ENCODE measurements around the gene FAM111A. TPM values are rescaled to one million over a fixed set of nuclear protein-coding genes. Genes with fewer than 3 reads are reported as not detected.

The FAM111A gene
- total and polyA plus RNA-seq, 3 donors from 2014 or later = 12.3 to 43.4 (median 41.5) TPM

DNA sequence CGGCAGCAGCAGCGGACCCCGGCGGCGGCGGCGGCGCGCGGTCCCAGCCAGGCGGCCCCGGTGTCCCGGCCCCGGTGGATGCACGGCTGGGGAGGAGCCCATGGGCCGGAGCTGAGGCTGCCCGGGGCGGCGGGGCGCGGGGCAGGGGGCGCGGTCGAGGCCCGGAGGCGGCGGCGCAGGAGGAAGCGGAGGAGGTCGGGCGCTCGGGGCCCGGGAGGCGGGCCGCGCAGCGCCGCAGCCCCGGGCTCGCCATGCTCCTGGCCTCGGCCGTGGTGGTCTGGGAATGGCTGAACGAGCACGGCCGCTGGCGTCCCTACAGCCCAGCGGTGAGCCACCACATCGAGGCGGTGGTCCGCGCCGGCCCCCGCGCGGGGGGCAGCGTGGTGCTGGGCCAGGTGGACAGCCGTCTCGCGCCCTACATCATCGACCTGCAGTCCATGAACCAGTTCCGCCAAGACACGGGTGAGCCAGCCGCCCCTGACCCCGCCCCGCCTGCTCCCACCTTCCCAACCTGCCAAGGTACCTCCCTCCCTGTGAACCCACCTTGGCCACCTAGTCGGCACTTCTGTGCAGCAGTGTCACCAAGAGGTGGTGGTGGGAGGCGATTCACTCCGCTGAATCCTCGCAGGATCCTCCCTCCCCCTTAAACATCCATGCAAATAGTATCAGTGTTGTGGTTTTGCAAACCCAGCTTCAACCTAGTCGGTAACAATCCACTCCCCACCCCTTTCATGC, 29.9 kb downstream of the FAM111A start:
- WGBS, 2 donors = 0% methylated on average over 10 to 37 of the region's 70 CpGs
- DNase-seq = peak; percentile 38
- H3K36me3 ChIP-seq (ENCODE audit: low read depth, missing control alignments) = no peaks in the 10 kb centered on the region

GRCh38 chr11:59173080-59173963, 30.7 kb downstream of the FAM111A start:
- no peak for TF ChIP-seq CTCF (IDR thresholded peaks at IDR 0.05)
- no peak for TF ChIP-seq POLR2A (IDR thresholded peaks at IDR 0.05)
- peak overlapping the region; percentile 37 to 57 for H3K27ac ChIP-seq

More for the DNA sequence above, 29.9 kb downstream of the FAM111A start:
- Histone ChIP-seq H3K4me3 (peak overlapping the region; percentile 69 to 70), H3K27ac (peak overlapping the region; percentile 37 to 57), H3K9me3 (no peaks in the 10 kb centered on the region), H3K4me1 (peaks cover 21% of the 10 kb centered on the region), H3K27me3 (no peaks in the 10 kb centered on the region)
- TF ChIP-seq CTCF (IDR thresholded peaks at IDR 0.05) (no peak), POLR2A (IDR thresholded peaks at IDR 0.05) (no peak)
- intact Hi-C loops (cut with DNase I; ENCODE audit: low total_unique reads) = loop anchor here (5.0 to 10.0 kb wide), 2 partner anchors 35 to 112 kb away; no protein-coding TSS in a partner anchor

DNA sequence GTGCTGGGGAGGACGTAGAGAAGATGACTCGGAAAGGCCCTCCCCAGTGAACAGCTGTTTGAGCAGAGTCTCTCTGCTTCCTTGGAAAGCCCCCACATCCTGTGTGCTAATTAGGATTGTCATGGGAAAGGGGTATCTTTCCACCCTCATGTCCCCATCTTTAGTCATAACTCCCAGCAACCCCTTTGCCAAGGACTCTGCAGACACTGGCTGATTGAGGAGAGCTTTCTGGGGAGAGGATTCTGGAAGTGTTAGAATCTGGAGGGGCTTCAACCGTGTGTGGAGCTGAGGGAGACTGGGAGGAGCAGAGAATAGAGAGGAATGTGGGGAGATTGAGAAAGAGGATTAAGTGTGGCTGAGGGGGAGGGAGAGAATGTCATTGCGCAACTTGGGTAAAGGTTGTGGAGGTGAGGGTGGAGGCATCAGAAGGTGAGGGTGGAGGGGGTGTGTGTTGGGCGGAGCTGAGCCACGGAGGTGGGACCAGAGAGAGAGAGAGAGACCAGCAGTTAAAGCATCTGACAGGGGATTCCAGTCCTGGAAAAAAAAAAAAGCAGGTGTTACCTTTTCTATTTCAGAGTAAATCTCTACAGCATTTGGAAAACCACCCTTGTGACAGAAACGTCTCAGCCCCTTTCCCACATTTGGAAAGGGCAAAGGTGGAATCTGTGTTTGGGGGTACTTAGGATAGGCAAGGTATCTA, 31.5 kb downstream of the FAM111A start:
- H3K27me3 ChIP-seq = no peaks in the 10 kb centered on the region
- H3K9me3 ChIP-seq = no peaks in the 10 kb centered on the region
- whole genome bisulfite sequencing, 2 donors = 22 to 36% methylated on average over 7 of the region's 7 CpGs
- intact Hi-C loops (cut with DNase I; ENCODE audit: low total_unique reads) = loop anchor here (5.0 to 10.0 kb wide), 2 partner anchors 33 to 111 kb away; no protein-coding TSS in a partner anchor
- H3K4me3 ChIP-seq = peak overlapping the region in 1 of 2 donors; percentile 70
- TF ChIP-seq CTCF (IDR thresholded peaks at IDR 0.05) (no peak), POLR2A (IDR thresholded peaks at IDR 0.05) (no peak)
- no peak for DNase-seq
- H3K36me3 ChIP-seq (ENCODE audit: low read depth, missing control alignments) = no peaks in the 10 kb centered on the region
- H3K4me1 ChIP-seq = peaks cover 21% of the 10 kb centered on the region
- H3K27ac ChIP-seq = no peak overlapping the region

More at GRCh38 chr11:59173080-59173963, 30.7 kb downstream of the FAM111A start:
- H3K27me3 ChIP-seq = no peaks in the 10 kb centered on the region
- H3K4me3 ChIP-seq = peak overlapping the region; percentile 69 to 70
- H3K9me3 ChIP-seq = no peaks in the 10 kb centered on the region
- 2 to 4% methylated on average over 24 to 37 of the region's 37 CpGs for WGBS, 2 donors
- H3K36me3 ChIP-seq (ENCODE audit: low read depth, missing control alignments) = no peaks in the 10 kb centered on the region
- H3K4me1 ChIP-seq = peaks cover 21% of the 10 kb centered on the region
- intact Hi-C loops (cut with DNase I; ENCODE audit: low total_unique reads) = loop anchor here (5.0 to 10.0 kb wide), 2 partner anchors 34 to 111 kb away; no protein-coding TSS in a partner anchor
- DNase-seq = peak; percentile 54

DNA sequence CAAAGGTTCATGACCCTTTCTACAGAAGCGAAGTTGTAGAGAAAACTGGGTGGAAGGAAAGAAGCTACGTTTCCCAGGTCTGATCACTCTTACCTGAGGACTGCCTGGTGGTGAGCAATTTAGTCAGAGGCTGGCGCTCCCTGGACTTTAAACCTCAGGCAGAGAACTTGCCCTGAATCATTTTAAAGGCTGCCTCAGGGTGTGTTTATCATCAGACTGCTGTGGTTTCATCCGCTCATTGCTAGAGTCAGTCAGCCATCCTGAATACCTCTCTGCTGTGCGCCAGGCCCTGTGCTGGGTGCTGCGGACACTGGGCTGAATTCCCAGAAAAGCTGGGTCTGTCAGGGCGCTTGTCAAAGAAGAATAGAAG, 32.0 kb downstream of the FAM111A start:
- intact Hi-C loops (cut with DNase I; ENCODE audit: low total_unique reads) = loop anchor here (5.0 to 10.0 kb wide), 2 partner anchors 33 to 110 kb away; no protein-coding TSS in a partner anchor
- no peak overlapping the region for H3K27ac ChIP-seq
- no peaks in the 10 kb centered on the region for H3K36me3 ChIP-seq (ENCODE audit: low read depth, missing control alignments)
- no peaks in the 10 kb centered on the region for H3K9me3 ChIP-seq
- H3K27me3 ChIP-seq = no peaks in the 10 kb centered on the region
- H3K4me1 ChIP-seq = peaks cover 21% of the 10 kb centered on the region
- H3K4me3 ChIP-seq = no peak overlapping the region
- no peak for TF ChIP-seq POLR2A (IDR thresholded peaks at IDR 0.05)
- TF ChIP-seq CTCF (IDR thresholded peaks at IDR 0.05) = no peak
- DNase-seq = no peak
- 81 to 87% methylated on average over 7 of the region's 7 CpGs for WGBS, 2 donors
